SKM-1 treated with dmso at 0.1 percent for 144 hours (cell line): ENCODE measurements around the gene DUS3L.

Source experiments
- DNase-seq: peaks from one replicate; lab custom pipeline; 2025; ENCODE audit not compliant: unreplicated experiment; lab: John Stamatoyannopoulos, UW

DUS3L gene

GRCh38 chr19:5822181-5822844 lies 31.4 kb upstream of the DUS3L start:
- DNase-seq: no peak

- no peak for DNase-seq
These were observed 30.7 kb upstream of the DUS3L start for GRCh38 chr19:5821521-5822180.

GRCh38 chr19:5820785-5821184 lies 29.8 kb upstream of the DUS3L start:
- no peak for DNase-seq

GRCh38 chr19:5818594-5818993 lies 27.6 kb upstream of the DUS3L start:
- DNase-seq: no peak

GRCh38 chr19:5817218-5817617 lies 26.3 kb upstream of the DUS3L start:
- no peak for DNase-seq

- no peak for DNase-seq
These were observed 23.9 kb upstream of the DUS3L start for GRCh38 chr19:5814852-5815246.

- DNase-seq: no peak
These were observed 23.3 kb upstream of the DUS3L start for GRCh38 chr19:5814123-5814851.

- DNase-seq: no peak
These were observed 20.2 kb upstream of the DUS3L start for GRCh38 chr19:5811117-5811516.

GRCh38 chr19:5809469-5809868 lies 18.5 kb upstream of the DUS3L start:
- DNase-seq: no peak

- peak; percentile 31 for DNase-seq
These were observed 18.1 kb upstream of the DUS3L start for GRCh38 chr19:5809053-5809452.

- no peak for DNase-seq
These were observed 17.3 kb upstream of the DUS3L start for GRCh38 chr19:5808120-5808816.

GRCh38 chr19:5806905-5807304 lies 15.9 kb upstream of the DUS3L start:
- no peak for DNase-seq

- DNase-seq: no peak
These were observed 15.1 kb upstream of the DUS3L start for GRCh38 chr19:5806133-5806489.

- DNase-seq: peak; percentile 36
These were observed 14.6 kb upstream of the DUS3L start for GRCh38 chr19:5805462-5806132.

- no peak for DNase-seq
These were observed 13.8 kb upstream of the DUS3L start, which contains the start of gene NRTN for GRCh38 chr19:5804516-5805461. Gene NRTN, plus strand, starts transcription at chr19:5805067. Its CDS starts 19,099 bp downstream, at chr19:5824166.

- DNase-seq: peak; percentile 87
These were observed 13.0 kb upstream of the DUS3L start for GRCh38 chr19:5803752-5804515.

- DNase-seq: no peak
These were observed 12.4 kb upstream of the DUS3L start for GRCh38 chr19:5803441-5803751.

- no peak for DNase-seq
These were observed 11.0 kb upstream of the DUS3L start for GRCh38 chr19:5801796-5802619.
